ENCODE data around the gene MRPS7.
"Not testable (repeated sequence)": the region's sequence is repeated elsewhere in the genome, so short reads cannot be mapped to it uniquely, and the experiment has no call there.

Gene MRPS7

DNA sequence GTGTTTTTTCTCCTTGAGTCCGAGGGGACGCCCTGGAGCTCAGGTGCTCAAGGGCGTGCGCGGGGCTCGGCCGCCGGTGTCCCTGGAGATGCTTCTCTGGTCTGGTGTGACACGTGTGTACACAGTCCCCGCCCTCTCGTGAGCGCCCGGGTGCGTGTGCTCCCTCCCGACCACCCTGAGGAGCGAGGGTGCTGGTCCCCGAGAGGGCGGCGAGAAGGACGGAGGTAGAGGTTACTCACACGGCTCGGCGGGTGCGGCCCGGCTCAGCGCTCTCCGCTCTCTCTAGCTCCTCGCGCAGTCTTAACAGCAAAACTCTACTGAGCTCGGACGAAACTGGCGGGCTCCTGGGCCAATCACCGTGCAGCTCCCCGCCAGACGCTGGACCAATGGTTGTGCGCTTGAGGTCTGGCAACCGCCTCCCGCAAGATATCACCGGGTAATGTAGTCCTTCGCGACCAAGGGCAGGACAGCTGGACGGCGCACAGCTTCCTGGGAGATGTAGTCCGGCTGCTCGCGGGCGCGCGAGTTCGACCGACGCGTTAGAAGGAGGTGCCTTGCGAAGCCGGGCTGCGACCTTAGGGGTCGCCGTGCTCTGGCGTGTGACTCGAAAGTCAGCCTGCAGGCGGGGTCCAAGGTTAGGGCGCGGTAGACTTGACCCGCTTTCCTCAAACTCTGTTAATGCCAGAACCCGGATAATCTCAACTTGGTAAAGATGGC, 27.6 kb downstream of the MRPS7 start, which contains the start of gene SLC25A19:
SLC25A19 (minus strand) TSS at position 319 of the 717 bp plus-strand sequence. CDS start 2,669 bp downstream, outside the sequence.
- TF ChIP-seq, protein P1, sequence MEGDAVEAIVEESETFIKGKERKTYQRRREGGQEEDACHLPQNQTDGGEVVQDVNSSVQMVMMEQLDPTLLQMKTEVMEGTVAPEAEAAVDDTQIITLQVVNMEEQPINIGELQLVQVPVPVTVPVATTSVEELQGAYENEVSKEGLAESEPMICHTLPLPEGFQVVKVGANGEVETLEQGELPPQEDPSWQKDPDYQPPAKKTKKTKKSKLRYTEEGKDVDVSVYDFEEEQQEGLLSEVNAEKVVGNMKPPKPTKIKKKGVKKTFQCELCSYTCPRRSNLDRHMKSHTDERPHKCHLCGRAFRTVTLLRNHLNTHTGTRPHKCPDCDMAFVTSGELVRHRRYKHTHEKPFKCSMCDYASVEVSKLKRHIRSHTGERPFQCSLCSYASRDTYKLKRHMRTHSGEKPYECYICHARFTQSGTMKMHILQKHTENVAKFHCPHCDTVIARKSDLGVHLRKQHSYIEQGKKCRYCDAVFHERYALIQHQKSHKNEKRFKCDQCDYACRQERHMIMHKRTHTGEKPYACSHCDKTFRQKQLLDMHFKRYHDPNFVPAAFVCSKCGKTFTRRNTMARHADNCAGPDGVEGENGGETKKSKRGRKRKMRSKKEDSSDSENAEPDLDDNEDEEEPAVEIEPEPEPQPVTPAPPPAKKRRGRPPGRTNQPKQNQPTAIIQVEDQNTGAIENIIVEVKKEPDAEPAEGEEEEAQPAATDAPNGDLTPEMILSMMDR (IDR thresholded peaks at IDR 0.05; ENCODE audit: borderline replicate concordance, insufficient read depth, low read depth, low read length), result peak; percentile 57
- H3K4me3 ChIP-seq (ENCODE audit: low read depth, low read length), result peak within 1 kb of the TSS; percentile 79

DNA sequence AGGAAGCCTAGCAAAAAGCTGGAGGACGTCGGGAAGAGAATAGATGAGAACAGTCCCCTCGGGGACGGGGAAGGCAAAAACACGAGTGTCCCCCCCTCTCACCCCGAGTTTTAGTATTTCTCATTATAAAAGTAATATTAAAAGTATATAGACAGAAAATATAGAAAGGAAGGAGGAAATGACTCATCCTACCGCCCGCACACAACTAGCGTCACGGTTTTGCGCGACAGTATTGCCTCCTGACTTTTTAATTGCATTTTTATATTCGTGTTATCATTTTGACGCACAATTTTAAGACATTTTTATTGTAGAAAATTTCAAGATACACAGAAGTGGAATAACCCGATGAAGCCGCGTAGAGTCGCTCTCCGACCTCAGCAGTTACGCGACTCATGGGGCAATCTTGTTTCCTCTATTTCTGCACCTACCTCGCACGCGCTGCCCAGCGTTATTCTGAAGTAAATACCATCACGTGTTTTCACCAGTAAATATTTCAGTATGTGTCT, 28.2 kb downstream of the MRPS7 start:
- H3K4me3 ChIP-seq (ENCODE audit: low read depth, low read length), result peak overlapping the region; percentile 79
- TF ChIP-seq, protein P1 (IDR thresholded peaks at IDR 0.05; ENCODE audit: borderline replicate concordance, insufficient read depth, low read depth, low read length), result peak; percentile 43; the same call in 1 of the 2 replicates

DNA sequence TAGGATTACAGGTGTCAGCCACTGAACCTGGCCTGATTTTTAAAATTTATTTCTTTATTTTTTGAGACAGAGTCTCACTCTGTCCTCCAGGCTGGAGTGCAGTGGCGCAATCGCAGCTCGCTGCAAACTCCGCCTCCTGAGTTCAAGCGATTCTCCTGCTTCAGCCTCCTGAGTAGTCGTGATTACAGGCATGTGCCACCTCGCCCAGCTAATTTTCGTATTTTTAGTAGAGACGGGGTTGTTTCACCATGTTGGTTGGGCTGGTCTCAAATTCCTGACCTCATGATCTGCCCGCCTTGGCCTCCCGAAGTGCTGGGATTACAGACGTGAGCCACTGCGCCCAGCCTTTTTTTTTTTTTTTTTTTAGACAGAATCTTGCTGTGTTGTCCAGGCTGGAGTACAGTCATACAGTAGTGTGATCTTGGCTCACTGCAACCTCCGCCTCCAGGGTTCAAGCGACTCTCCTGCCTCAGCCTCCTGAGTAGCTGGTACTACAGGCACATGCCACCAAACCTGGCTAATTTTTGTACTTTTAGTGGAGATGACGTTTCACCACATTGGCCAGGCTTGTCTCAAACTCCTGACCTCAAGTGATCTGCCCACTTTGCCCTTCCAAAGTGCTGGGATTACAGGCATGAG, 31.2 kb downstream of the MRPS7 start:
- H3K4me3 ChIP-seq (ENCODE audit: low read depth, low read length), result not testable (repeated sequence)

DNA sequence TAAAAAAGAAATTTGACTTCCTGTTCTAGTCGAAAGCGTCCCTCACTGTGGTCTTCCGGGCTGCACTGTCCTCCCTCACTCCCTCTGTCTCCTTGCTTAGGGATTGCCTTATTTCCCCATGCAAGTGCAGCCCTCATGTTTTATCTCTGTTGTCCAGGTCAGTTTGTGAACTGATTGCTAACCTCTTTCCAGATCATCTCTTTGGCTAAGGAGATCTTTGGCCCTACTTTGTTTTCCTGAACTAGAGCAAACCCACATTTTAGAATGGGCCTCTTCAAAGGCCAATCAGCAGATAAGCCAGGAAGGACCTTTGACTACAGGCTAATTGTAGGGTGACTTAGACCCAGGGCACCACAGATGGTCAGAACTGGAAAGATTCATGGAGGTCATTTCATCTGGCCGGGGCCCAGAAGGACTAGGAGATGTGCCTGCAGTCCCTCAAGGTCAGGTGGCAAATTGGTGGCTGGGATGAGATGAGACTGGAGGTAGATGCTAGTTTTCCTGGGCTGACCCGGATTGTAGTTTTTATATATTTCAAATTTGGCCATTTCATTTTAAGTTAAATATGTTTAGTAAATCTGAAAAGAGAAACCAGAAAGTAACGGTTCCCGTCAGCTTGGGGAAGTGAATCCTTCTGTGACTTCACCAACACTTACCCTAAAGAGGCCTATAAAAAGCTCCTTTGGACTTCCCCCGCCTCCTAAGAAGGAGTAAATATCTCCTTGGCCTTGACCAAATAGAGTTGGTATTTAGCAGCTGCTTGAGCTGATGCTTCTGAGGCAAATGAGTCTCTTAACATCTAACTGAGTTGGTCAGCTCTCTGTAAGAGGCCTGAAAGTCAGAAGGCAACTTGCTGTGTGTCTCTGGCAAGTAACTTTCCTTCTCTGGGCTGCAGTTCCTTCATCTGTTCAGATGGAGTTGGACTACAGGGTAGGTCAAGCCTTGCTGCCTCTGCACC, 33.8 kb downstream of the MRPS7 start:
- H3K4me3 ChIP-seq (ENCODE audit: low read depth, low read length), result no peak overlapping the region
- TF ChIP-seq, protein P1 (IDR thresholded peaks at IDR 0.05; ENCODE audit: borderline replicate concordance, insufficient read depth, low read depth, low read length), result no peak

DNA sequence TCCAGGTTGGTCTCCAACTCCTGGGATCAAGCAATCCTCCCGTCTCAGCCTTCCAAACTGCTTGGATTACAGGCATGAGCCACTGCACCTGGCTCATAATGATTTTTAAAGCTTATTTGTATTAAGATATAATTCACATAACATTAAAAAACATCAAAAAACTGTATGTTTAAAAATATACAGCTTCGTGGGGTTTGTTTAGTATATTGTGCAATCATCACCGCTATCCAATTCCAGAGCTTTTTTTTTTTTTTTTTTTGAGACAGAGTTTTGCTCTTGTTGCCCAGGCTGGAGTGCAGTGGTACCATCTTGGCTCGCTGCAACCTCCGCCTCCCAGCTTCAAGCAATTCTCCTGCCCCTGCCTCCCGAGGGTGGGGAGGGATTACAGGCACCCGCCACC, 38.6 kb downstream of the MRPS7 start:
- TF ChIP-seq, protein P1 (IDR thresholded peaks at IDR 0.05; ENCODE audit: borderline replicate concordance, insufficient read depth, low read depth, low read length), result no peak
- no peak overlapping the region for H3K4me3 ChIP-seq (ENCODE audit: low read depth, low read length)

DNA sequence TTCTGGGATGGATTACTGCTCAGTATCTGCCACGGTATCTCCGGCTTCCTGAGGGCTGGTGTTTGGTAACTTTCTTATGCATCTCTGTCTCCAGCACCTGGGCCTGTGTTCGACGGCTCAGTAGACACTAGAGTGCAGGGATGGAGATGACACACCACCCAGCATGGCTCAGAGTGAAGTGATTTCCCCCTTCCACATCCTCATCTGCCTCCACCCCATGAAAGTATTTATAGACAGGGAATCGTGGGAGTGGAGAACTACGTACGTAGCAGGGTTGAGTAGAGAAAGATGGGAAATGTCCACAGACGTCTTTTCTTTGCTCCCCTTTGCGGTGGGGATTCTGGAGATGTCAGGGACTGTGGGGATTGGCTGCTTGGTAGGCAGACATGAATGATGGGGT, 39.4 kb downstream of the MRPS7 start:
- TF ChIP-seq, protein P1 (IDR thresholded peaks at IDR 0.05; ENCODE audit: borderline replicate concordance, insufficient read depth, low read depth, low read length), result no peak
- H3K4me3 ChIP-seq (ENCODE audit: low read depth, low read length), result no peak overlapping the region
